Liver (tissue), 9 donors: ENCODE data around the gene RSRP1. TPM values are rescaled to one million over a fixed set of nuclear protein-coding genes. Genes with fewer than 3 reads are reported as not detected.
"Not testable (repeated sequence)": the region's sequence is repeated elsewhere in the genome, so short reads cannot be mapped to it uniquely, and the experiment has no call there.

Experiments used
- DNase-seq: peaks from one replicate; pipeline ENCODE4 v3.0.0-alpha.2; 2017; ENCODE audit warnings: low spot score
- H3K27ac ChIP-seq, 2 donors: one replicate each; pipeline ENCODE4 v1.7.0; 2013; ENCODE audit warnings: inconsistent platforms in 2 of 2, low read length in 2 of 2, control low read depth in 1 of 2, low read depth in 1 of 2, mild to moderate bottlenecking in 1 of 2
- H3K27me3 ChIP-seq, 4 donors: one replicate each; pipeline versions ENCODE4 v1.6.1 to v1.7.0; 2013; ENCODE audit warnings: low read length in 3 of 4, inconsistent platforms in 1 of 4, mild to moderate bottlenecking in 1 of 4, moderate library complexity in 1 of 4; ENCODE audit not compliant: control insufficient read depth in 4 of 4, insufficient read depth in 4 of 4
- H3K36me3 ChIP-seq, 4 donors: one replicate each; pipeline versions ENCODE4 v1.6.1 to v1.7.0; 2013; ENCODE audit warnings: low read length in 3 of 4, mild to moderate bottlenecking in 3 of 4, low read depth in 1 of 4, moderate library complexity in 1 of 4; ENCODE audit not compliant: control insufficient read depth in 4 of 4, insufficient read depth in 3 of 4
- H3K4me1 ChIP-seq, 4 donors: one replicate each; pipeline versions ENCODE4 v1.6.1 to v1.7.0; 2013; ENCODE audit warnings: low read length in 3 of 4, mild to moderate bottlenecking in 3 of 4, moderate library complexity in 1 of 4; ENCODE audit not compliant: control insufficient read depth in 4 of 4, insufficient read depth in 4 of 4
- H3K4me3 ChIP-seq, 3 donors: one replicate each; pipeline versions ENCODE4 v1.6.1 to v1.7.0; 2013; ENCODE audit warnings: low read length in 3 of 3, control low read depth in 1 of 3, low read depth in 1 of 3, mild to moderate bottlenecking in 1 of 3
- H3K9ac ChIP-seq, 2 donors: one replicate each; pipeline ENCODE4 v1.7.0; 2013; ENCODE audit warnings: low read length in 2 of 2, mild to moderate bottlenecking in 2 of 2, moderate library complexity in 2 of 2, control low read depth in 1 of 2, low read depth in 1 of 2
- H3K9me3 ChIP-seq, 4 donors: one replicate each; pipeline versions ENCODE4 v1.6.1 to v1.7.0; 2013; ENCODE audit warnings: low read length in 3 of 4; ENCODE audit not compliant: control insufficient read depth in 4 of 4
- EGR1 ChIP-seq, 2 donors: IDR thresholded peaks; 2 replicates each; pipeline ENCODE4 v1.6.1; 2016 to 2018; ENCODE audit warnings: antibody characterized with exemption in 2 of 2, low read depth in 2 of 2
- WGBS: extraction: QIAGEN DNeasy Blood & Tissue Kit; methylation state at CpG from one replicate; pipeline ENCODE4 v1.1.7; 2013; 5-methylcytosine and 5-hydroxymethylcytosine counted together
- polyA plus RNA-seq, 2 donors: library from polyadenylated mRNA; stranded (reverse) in 1 of 2; unstranded in 1 of 2; fragments of 200-250 nt in 1 of 2; fragments of >200 nt in 1 of 2; fragmentation: Nextera tagmentation in 1 of 2; extraction: Ambion mirVana in 1 of 2; gene quantifications; one replicate each; pipeline versions ENCODE4 v1.2.1 to v1.2.3, GENCODE V29; 2013 to 2015
- total RNA-seq, 2 donors: library from RNA; depleted of rRNA; stranded (reverse); fragments of >200 nt; gene quantifications; one replicate each; pipeline ENCODE4 v1.2.3, GENCODE V29; 2014
- donor health status: healthy.
- donor health status: healthy.
- donor health status: healthy.
- donor health status: healthy.
- donor health status: healthy.

The RSRP1 gene
- total and polyA plus RNA-seq, 4 donors = 19.9 to 101 (median 74.0) TPM

GRCh38 chr1:25272238-25272637, 25.0 kb upstream of the RSRP1 start, which contains the start of gene RHD:
RHD (plus strand) TSS chr1:25272509; CDS start chr1:25272548, 39 bp downstream.
- H3K27me3 ChIP-seq, H3K36me3 ChIP-seq, DNase-seq, H3K4me1 ChIP-seq, H3K9ac ChIP-seq, H3K4me3 ChIP-seq, H3K9me3 ChIP-seq, H3K27ac ChIP-seq: not testable (repeated sequence)
- WGBS = 89% methylated on average over 8 of the region's 8 CpGs

GRCh38 chr1:25268143-25268760, 21.0 kb upstream of the RSRP1 start:
- H3K36me3 ChIP-seq, H3K4me1 ChIP-seq, H3K27me3 ChIP-seq, H3K9me3 ChIP-seq, DNase-seq: not testable (repeated sequence)
- peak overlapping the region in 1 of 3 donors; percentile 46 for H3K4me3 ChIP-seq
- 36% methylated on average over 14 of the region's 14 CpGs for WGBS
- H3K27ac ChIP-seq = peak overlapping the region in 1 of 2 donors; percentile 74
- H3K9ac ChIP-seq = peak overlapping the region in 1 of 2 donors; percentile 22

GRCh38 chr1:25267288-25268142, 20.3 kb upstream of the RSRP1 start:
- Histone ChIP-seq H3K9ac (peak overlapping the region in 1 of 2 donors; percentile 22), H3K27ac (peak overlapping the region; percentile 74 to 79), H3K4me3 (peak overlapping the region in 2 of 3 donors; percentile 41 to 46)
- peak; percentile 65 for DNase-seq
- under 1% methylated on average over 35 of the region's 56 CpGs for WGBS
- not testable (repeated sequence) for H3K27me3 ChIP-seq, H3K4me1 ChIP-seq, H3K9me3 ChIP-seq, H3K36me3 ChIP-seq
- TF ChIP-seq EGR1 (IDR thresholded peaks at IDR 0.05; ENCODE audit: low read depth in 2 of 2) = peak in 1 of 2 donors; percentile 34

- H3K27ac ChIP-seq, H3K4me1 ChIP-seq, H3K9me3 ChIP-seq, DNase-seq, H3K27me3 ChIP-seq, H3K9ac ChIP-seq, H3K36me3 ChIP-seq: not testable (repeated sequence)
- WGBS = 1% methylated on average over 22 of the region's 45 CpGs
- H3K4me3 ChIP-seq = peak overlapping the region; percentile 8 to 57 (median 46)
Observed at GRCh38 chr1:25266554-25267287, 19.5 kb upstream of the RSRP1 start.

GRCh38 chr1:25260336-25260735, 13.1 kb upstream of the RSRP1 start:
- not testable (repeated sequence) for DNase-seq, H3K27ac ChIP-seq

More at GRCh38 chr1:25260336-25260735, 13.1 kb upstream of the RSRP1 start:
- WGBS = 90% methylated on average over 3 of the region's 3 CpGs
- H3K9me3 ChIP-seq, H3K9ac ChIP-seq, H3K27me3 ChIP-seq, H3K4me3 ChIP-seq, H3K36me3 ChIP-seq, H3K4me1 ChIP-seq: not testable (repeated sequence)
